ENCODE results near the gene SLC30A3. TPM values are rescaled to one million over a fixed set of nuclear protein-coding genes. Genes with fewer than 3 reads are reported as not detected.

SLC30A3 gene
- total and polyA plus RNA-seq, 2 of the 13 experiments (the other 11 are each of a cell fraction or from before 2014, with no cell fraction given) = 0.38 to 0.79 TPM

GRCh38 chr2:27243391-27244130 lies 19.3 kb downstream of the SLC30A3 start:
- Histone ChIP-seq H3K27me3 (ENCODE audit: control insufficient read depth in 1 of 2, insufficient read depth in 2 of 2, low read length in 2 of 2) (no peaks in the 10 kb centered on the region), H3K36me3 (replicated peaks in 1 of 2; ENCODE audit: control insufficient read depth in 1 of 2, insufficient read depth in 2 of 2, low read length in 2 of 2) (peaks cover 43 to 58% of the 10 kb centered on the region in 2 experiments), H3K9ac (ENCODE audit: insufficient read depth, low read depth, low read length) (no peak overlapping the region), H3K4me2 (ENCODE audit: low read depth, low read length) (no peak overlapping the region), H3K27ac (ENCODE audit: extremely low read length, insufficient read depth, low read length) (no peak overlapping the region), H3K4me3 (replicated peaks in 1 of 3; ENCODE audit: insufficient read depth in 1 of 3, low read depth in 2 of 3, low read length in 3 of 3) (no peak overlapping the region), H3K79me2 (ENCODE audit: insufficient read depth, low read length) (no peaks in the 10 kb centered on the region), H3K9me3 (ENCODE audit: low read length) (no peaks in the 10 kb centered on the region), H2AFZ (ENCODE audit: low read length) (no peak overlapping the region), H3K4me1 (ENCODE audit: insufficient read depth, low read length) (no peaks in the 10 kb centered on the region), H4K20me1 (ENCODE audit: insufficient read depth, low read length) (no peaks in the 10 kb centered on the region)
- ATAC-seq (no peak), DNase-seq (ENCODE audit: low spot score) (no peak), FAIRE-seq (no peak)
- in situ Hi-C loops (cut with HindIII; ENCODE audit: extremely low pct_ligation_motif_present, low pct_unique_long_range_greater_than_20kb) (no loop called here), intact Hi-C loops (cut with micrococcal nuclease; ENCODE audit: unreplicated experiment) (no loop called here)
- BruUV-seq (replicated peaks) = no TSS peak
- ChIA-PET POLR2A (interaction anchor here (0.8 kb wide), 1 partner anchor 36 kb away, joined by 4 read pairs; no protein-coding TSS in a partner anchor), CTCF (ENCODE audit: low intra/inter-chr PET ratio, low total read pairs) (no interaction called here)
- 98% methylated on average over 19 of the region's 19 CpGs for WGBS (ENCODE audit: low lambda C conversion rate)
- TF ChIP-seq CEBPB (IDR thresholded peaks at IDR 0.05; ENCODE audit: borderline replicate concordance, low read depth, low read length) (no peak), TBL1XR1 (IDR thresholded peaks at IDR 0.05; ENCODE audit: borderline replicate concordance, low read length, partially characterized antibody) (no peak), MXD3 (CRISPR knock-in tag; IDR thresholded peaks at IDR 0.05) (no peak), ZNF674 (CRISPR knock-in tag; IDR thresholded peaks at IDR 0.05; ENCODE audit: low read depth) (no peak), RBFOX2 (IDR thresholded peaks at IDR 0.05; ENCODE audit: low read depth, low read length) (no peak), NFE2L1 (CRISPR knock-in tag; IDR thresholded peaks at IDR 0.05; ENCODE audit: borderline replicate concordance) (no peak), REL (CRISPR knock-in tag; conservative IDR thresholded peaks at IDR 0.05) (no peak), KLF6 (CRISPR knock-in tag; IDR thresholded peaks at IDR 0.05) (no peak)

- WGBS (ENCODE audit: low lambda C conversion rate) = 97% methylated on average over 16 of the region's 16 CpGs
- Histone ChIP-seq H3K36me3 (replicated peaks in 1 of 2; ENCODE audit: control insufficient read depth in 1 of 2, insufficient read depth in 2 of 2, low read length in 2 of 2) (peaks cover 51 to 68% of the 10 kb centered on the region in 2 experiments), H4K20me1 (ENCODE audit: insufficient read depth, low read length) (no peaks in the 10 kb centered on the region), H3K4me3 (replicated peaks in 1 of 3; ENCODE audit: insufficient read depth in 1 of 3, low read depth in 2 of 3, low read length in 3 of 3) (no peak overlapping the region), H2AFZ (ENCODE audit: low read length) (no peak overlapping the region), H3K9me3 (ENCODE audit: low read length) (no peaks in the 10 kb centered on the region), H3K27ac (ENCODE audit: extremely low read length, insufficient read depth, low read length) (no peak overlapping the region), H3K9ac (ENCODE audit: insufficient read depth, low read depth, low read length) (no peak overlapping the region), H3K27me3 (ENCODE audit: control insufficient read depth in 1 of 2, insufficient read depth in 2 of 2, low read length in 2 of 2) (no peaks in the 10 kb centered on the region), H3K4me2 (ENCODE audit: low read depth, low read length) (no peak overlapping the region), H3K4me1 (ENCODE audit: insufficient read depth, low read length) (no peaks in the 10 kb centered on the region), H3K79me2 (ENCODE audit: insufficient read depth, low read length) (no peaks in the 10 kb centered on the region)
- CTCF ChIA-PET (ENCODE audit: low intra/inter-chr PET ratio, low total read pairs) = no interaction called here
- intact Hi-C loops (cut with micrococcal nuclease; ENCODE audit: unreplicated experiment) (no loop called here), in situ Hi-C loops (cut with HindIII; ENCODE audit: extremely low pct_ligation_motif_present, low pct_unique_long_range_greater_than_20kb) (no loop called here)
- no peak for ATAC-seq
- POLR2A ChIA-PET = no interaction called here
- FAIRE-seq = no peak
- BruUV-seq (replicated peaks) = no TSS peak
- DNase-seq (ENCODE audit: low spot score) = no peak
- TF ChIP-seq ZNF256 (CRISPR knock-in tag; conservative IDR thresholded peaks at IDR 0.05) (no peak), NFIB (CRISPR knock-in tag; IDR thresholded peaks at IDR 0.05; ENCODE audit: borderline replicate concordance) (no peak), RBFOX2 (IDR thresholded peaks at IDR 0.05; ENCODE audit: low read depth, low read length) (0 out of 2 replicates have a peak, but pooled peaks have one; percentile 26)
These were observed 20.3 kb downstream of the SLC30A3 start for GRCh38 chr2:27242614-27242951.
